ENCODE data around the gene MRPS33. TPM values are rescaled to one million over a fixed set of nuclear protein-coding genes. Genes with fewer than 3 reads are reported as not detected.
A peak's percentile ranks its signal among the peaks of the same experiment; 100 is the strongest.

The MRPS33 gene
- total and polyA plus RNA-seq, 4 donors, result 15.0 to 82.3 (median 36.7) TPM

DNA sequence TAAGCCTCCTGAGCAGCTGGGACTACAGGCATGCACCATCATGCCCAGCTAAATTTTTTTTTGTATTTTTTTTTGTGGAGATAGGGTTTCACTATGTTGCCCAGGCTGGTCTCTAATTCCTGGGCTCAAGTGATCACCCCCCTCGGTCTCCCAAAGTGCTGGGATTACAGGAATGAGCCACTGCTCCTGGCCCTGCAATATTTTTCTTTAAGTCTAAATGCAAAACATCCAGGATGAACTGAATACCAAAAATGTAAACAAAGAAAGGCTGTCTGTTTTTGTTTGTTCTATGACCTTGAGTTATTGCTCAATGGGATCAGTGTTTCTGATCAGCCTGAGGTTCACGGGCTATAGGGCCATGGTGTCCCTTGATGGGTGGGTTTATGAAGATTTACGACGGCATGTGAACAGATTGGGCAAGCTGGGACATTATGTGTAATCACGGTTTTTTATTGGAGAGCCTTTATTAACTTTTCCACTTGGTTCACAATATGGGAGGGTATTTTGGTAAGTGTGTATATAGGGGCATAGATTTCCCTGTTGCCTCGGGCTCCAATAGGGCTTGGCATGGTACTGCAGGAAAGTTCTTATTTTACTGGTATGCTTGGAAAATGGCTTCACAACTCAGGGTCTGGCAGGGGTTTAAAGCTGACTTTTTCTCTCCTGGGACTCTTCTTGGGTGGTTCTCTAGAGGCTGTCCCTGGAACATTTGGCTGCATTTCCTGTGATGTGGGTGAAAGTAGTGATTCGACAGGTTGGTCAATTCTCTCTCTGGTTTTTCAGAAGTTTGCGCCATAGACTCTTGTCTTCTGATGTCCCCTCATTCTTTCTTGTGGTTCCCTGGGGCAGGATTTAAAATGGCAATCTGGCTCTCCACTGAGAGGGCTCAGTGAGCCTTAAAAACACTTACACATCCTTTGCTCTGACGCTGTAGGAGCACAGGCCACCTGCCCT lies 41.6 kb downstream of the MRPS33 start (continued):
- TF ChIP-seq, protein P1, sequence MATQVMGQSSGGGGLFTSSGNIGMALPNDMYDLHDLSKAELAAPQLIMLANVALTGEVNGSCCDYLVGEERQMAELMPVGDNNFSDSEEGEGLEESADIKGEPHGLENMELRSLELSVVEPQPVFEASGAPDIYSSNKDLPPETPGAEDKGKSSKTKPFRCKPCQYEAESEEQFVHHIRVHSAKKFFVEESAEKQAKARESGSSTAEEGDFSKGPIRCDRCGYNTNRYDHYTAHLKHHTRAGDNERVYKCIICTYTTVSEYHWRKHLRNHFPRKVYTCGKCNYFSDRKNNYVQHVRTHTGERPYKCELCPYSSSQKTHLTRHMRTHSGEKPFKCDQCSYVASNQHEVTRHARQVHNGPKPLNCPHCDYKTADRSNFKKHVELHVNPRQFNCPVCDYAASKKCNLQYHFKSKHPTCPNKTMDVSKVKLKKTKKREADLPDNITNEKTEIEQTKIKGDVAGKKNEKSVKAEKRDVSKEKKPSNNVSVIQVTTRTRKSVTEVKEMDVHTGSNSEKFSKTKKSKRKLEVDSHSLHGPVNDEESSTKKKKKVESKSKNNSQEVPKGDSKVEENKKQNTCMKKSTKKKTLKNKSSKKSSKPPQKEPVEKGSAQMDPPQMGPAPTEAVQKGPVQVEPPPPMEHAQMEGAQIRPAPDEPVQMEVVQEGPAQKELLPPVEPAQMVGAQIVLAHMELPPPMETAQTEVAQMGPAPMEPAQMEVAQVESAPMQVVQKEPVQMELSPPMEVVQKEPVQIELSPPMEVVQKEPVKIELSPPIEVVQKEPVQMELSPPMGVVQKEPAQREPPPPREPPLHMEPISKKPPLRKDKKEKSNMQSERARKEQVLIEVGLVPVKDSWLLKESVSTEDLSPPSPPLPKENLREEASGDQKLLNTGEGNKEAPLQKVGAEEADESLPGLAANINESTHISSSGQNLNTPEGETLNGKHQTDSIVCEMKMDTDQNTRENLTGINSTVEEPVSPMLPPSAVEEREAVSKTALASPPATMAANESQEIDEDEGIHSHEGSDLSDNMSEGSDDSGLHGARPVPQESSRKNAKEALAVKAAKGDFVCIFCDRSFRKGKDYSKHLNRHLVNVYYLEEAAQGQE (IDR thresholded peaks at IDR 0.05), result peak; percentile 36

DNA sequence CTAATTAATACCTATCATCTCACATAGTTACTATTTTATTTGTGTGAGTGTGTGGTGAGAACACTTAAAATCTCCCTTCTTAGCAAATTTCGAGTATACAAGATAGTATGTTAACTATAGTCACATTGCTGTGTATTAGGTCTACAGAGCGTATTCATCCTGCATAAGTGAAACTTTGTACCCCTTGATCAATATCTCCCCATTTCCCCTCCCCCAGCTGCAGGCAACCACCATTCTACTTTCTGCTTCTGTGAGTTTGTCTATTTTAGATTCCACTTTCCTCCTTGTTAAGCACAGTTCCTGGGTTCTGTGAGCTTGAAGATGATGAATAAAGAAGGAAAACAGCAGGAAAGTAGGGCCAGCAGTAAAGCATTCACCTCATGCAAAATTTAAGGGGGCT lies 42.4 kb downstream of the MRPS33 start:
- WGBS, result 51% methylated on average over 2 of the region's 2 CpGs
- no peak for DNase-seq (ENCODE audit: low spot score)
- H3K9ac ChIP-seq (ENCODE audit: low read depth in 1 of 2, low read length in 2 of 2), result no peak overlapping the region
- H3K4me3 ChIP-seq (ENCODE audit: low read depth in 1 of 3, low read length in 3 of 3), result no peak overlapping the region
- no peaks in the 10 kb centered on the region for H3K36me3 ChIP-seq (ENCODE audit: control insufficient read depth in 4 of 4, insufficient read depth in 3 of 4, low read depth in 1 of 4, low read length in 3 of 4)
- H3K9me3 ChIP-seq (ENCODE audit: control insufficient read depth in 4 of 4, low read length in 3 of 4), result no peaks in the 10 kb centered on the region
- no peaks in the 10 kb centered on the region for H3K27me3 ChIP-seq (ENCODE audit: control insufficient read depth in 4 of 4, insufficient read depth in 4 of 4, low read length in 3 of 4)
- peaks cover 3 to 30% (median 21%) of the 10 kb centered on the region in 4 donors for H3K4me1 ChIP-seq (ENCODE audit: control insufficient read depth in 4 of 4, insufficient read depth in 4 of 4, low read length in 3 of 4)
- TF ChIP-seq FOXA1 (IDR thresholded peaks at IDR 0.05) (no peak), HNF4G (IDR thresholded peaks at IDR 0.05) (no peak), RAD21 (IDR thresholded peaks at IDR 0.05) (no peak), NR2F2 (IDR thresholded peaks at IDR 0.05) (no peak), EGR1 (IDR thresholded peaks at IDR 0.05; ENCODE audit: low read depth in 2 of 2) (no peak), RXRA (IDR thresholded peaks at IDR 0.05) (no peak), HNF4A (conservative IDR thresholded peaks at IDR 0.05) (peak in 1 of 2 donors; percentile 45), GABPA (IDR thresholded peaks at IDR 0.05 in 1 of 2, conservative IDR thresholded peaks at IDR 0.05 in 1 of 2) (no peak)
- TF ChIP-seq, protein P1 (IDR thresholded peaks at IDR 0.05), result no peak
- H3K27ac ChIP-seq (ENCODE audit: low read depth in 1 of 2, low read length in 2 of 2), result no peak overlapping the region

GRCh38 chr7:140967438-140967837 lies 47.3 kb downstream of the MRPS33 start:
- Histone ChIP-seq H3K4me1 (ENCODE audit: control insufficient read depth in 4 of 4, insufficient read depth in 4 of 4, low read length in 3 of 4) (peaks cover 0 to 5% (median 2%) of the 10 kb centered on the region in 4 donors), H3K27me3 (ENCODE audit: control insufficient read depth in 4 of 4, insufficient read depth in 4 of 4, low read length in 3 of 4) (no peaks in the 10 kb centered on the region), H3K27ac (ENCODE audit: low read depth in 1 of 2, low read length in 2 of 2) (no peak overlapping the region), H3K36me3 (ENCODE audit: control insufficient read depth in 4 of 4, insufficient read depth in 3 of 4, low read depth in 1 of 4, low read length in 3 of 4) (no peaks in the 10 kb centered on the region), H3K9ac (ENCODE audit: low read depth in 1 of 2, low read length in 2 of 2) (no peak overlapping the region), H3K4me3 (ENCODE audit: low read depth in 1 of 3, low read length in 3 of 3) (no peak overlapping the region), H3K9me3 (ENCODE audit: control insufficient read depth in 4 of 4, low read length in 3 of 4) (no peaks in the 10 kb centered on the region)
- WGBS, result 79% methylated on average over 2 of the region's 2 CpGs
- no peak for DNase-seq (ENCODE audit: low spot score)
- no peak for TF ChIP-seq RAD21 (IDR thresholded peaks at IDR 0.05)
- TF ChIP-seq, protein P2, sequence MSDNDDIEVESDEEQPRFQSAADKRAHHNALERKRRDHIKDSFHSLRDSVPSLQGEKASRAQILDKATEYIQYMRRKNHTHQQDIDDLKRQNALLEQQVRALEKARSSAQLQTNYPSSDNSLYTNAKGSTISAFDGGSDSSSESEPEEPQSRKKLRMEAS (IDR thresholded peaks at IDR 0.05), result no peak
- TF ChIP-seq TAF1 (conservative IDR thresholded peaks at IDR 0.05), result no peak

All from liver (tissue), 9 donors.